Psoas muscle (tissue), 8 donors: ENCODE measurements around the gene PTTG1IP. TPM values are rescaled to one million over a fixed set of nuclear protein-coding genes. Genes with fewer than 3 reads are reported as not detected.

Experiments
- ATAC-seq, 4 donors: fragments of 200-7000 bp; cut with Tn5 transposase; one replicate each; pipeline ENCODE4 v1.9.1; 2020; ENCODE audit warnings: moderate library complexity in 3 of 4, mild to moderate bottlenecking in 2 of 4
- DNase-seq, 2 donors: peaks; one replicate each; pipeline ENCODE4 v3.0.0-alpha.2; 2020
- H3K27ac ChIP-seq: fragments of 200-600 bp; one replicate; pipeline ENCODE4 v1.8.0; 2022
- H3K27me3 ChIP-seq, 3 donors: fragments of 200-600 bp in 1 of 3; one replicate each; pipeline versions ENCODE4 v1.6.1 to v1.8.0; 2013 to 2022; ENCODE audit warnings: low read length in 2 of 3, mild to moderate bottlenecking in 2 of 3, moderate library complexity in 1 of 3; ENCODE audit not compliant: insufficient read depth in 3 of 3
- H3K36me3 ChIP-seq, 2 donors: fragments of 200-600 bp in 1 of 2; one replicate each; pipeline versions ENCODE4 v1.6.1 to v1.8.0; 2013 to 2022; ENCODE audit warnings: low read depth in 1 of 2, mild to moderate bottlenecking in 1 of 2, moderate library complexity in 1 of 2; ENCODE audit not compliant: insufficient read depth in 1 of 2
- H3K4me1 ChIP-seq: fragments of 200-600 bp; one replicate; pipeline ENCODE4 v1.8.0; 2022
- H3K4me3 ChIP-seq: fragments of 200-600 bp; one replicate; pipeline ENCODE4 v1.8.0; 2022; ENCODE audit warnings: mild to moderate bottlenecking
- H3K9me3 ChIP-seq: fragments of 200-600 bp; one replicate; pipeline ENCODE4 v1.8.0; 2022
- WGBS, 3 donors: extraction: QIAGEN DNeasy Blood & Tissue Kit; methylation state at CpG; one replicate each; pipeline versions ENCODE4 v1.1.6 to v1.1.7; 2013; 5-methylcytosine and 5-hydroxymethylcytosine counted together
- intact Hi-C, 2 donors: fragments of 100-400 bp; cut with DNase I; formaldehyde crosslinking; loops; one replicate each; pipeline versions ENCODE4 v1.11.0 to v1.14.2; 2022
- polyA plus RNA-seq, 3 donors: library from polyadenylated mRNA; stranded (reverse); fragments of 200-250 nt; gene quantifications; one replicate each; pipeline ENCODE4 v1.2.3, GENCODE V29; 2013
- total RNA-seq, 4 donors: library from RNA; stranded (reverse); fragmentation: NEBNext Ultra II Directional in 2 of 4; extraction: Animal tissue kit (Norgen Biotek cat#: 25700) in 2 of 4; gene quantifications; one replicate each; pipeline versions ENCODE4 v1.2.1 to v1.2.4, GENCODE V29; 2021 to 2023
- TF ChIP-seq, protein P1 (sequence below): fragments of 200-600 bp; IDR thresholded peaks from one replicate; pipeline ENCODE4 v1.8.0; 2022; ENCODE audit warnings: antibody characterized with exemption
- donor health status: healthy with polysubstance abuse.
- donor health status: DM: no; HTN: no; CAD: no; lungs with moderate emphysema.
- donor health status: Bipolar disorder and iron deficiency.
- donor health status: healthy.
- donor health status: DM: yes; HTN: yes; CAD: no.
- donor health status: DM: no; HTN: no; CAD: no.
- donor health status: DM: no; HTN: no; CAD: no.
- donor health status: DM: yes; HTN: yes; CAD: no.

PTTG1IP gene
- total and polyA plus RNA-seq, 7 donors: 49.6 to 108 (median 68.3) TPM

GRCh38 chr21:44905728-44906090, 32.2 kb upstream of the PTTG1IP start:
- Histone ChIP-seq H3K4me1 (peaks cover 2% of the 10 kb centered on the region), H3K36me3 (no peaks in the 10 kb centered on the region), H3K27me3 (peaks cover 0 to 4% (median 0%) of the 10 kb centered on the region in 3 donors), H3K27ac (no peak overlapping the region), H3K9me3 (no peaks in the 10 kb centered on the region), H3K4me3 (no peak overlapping the region)
- no peak for DNase-seq
- no peak for ATAC-seq
- 76 to 81% (median 78%) methylated on average over 6 to 7 of the region's 7 CpGs for WGBS, 3 donors
- intact Hi-C loops: no loop called here
- TF ChIP-seq, protein P1, sequence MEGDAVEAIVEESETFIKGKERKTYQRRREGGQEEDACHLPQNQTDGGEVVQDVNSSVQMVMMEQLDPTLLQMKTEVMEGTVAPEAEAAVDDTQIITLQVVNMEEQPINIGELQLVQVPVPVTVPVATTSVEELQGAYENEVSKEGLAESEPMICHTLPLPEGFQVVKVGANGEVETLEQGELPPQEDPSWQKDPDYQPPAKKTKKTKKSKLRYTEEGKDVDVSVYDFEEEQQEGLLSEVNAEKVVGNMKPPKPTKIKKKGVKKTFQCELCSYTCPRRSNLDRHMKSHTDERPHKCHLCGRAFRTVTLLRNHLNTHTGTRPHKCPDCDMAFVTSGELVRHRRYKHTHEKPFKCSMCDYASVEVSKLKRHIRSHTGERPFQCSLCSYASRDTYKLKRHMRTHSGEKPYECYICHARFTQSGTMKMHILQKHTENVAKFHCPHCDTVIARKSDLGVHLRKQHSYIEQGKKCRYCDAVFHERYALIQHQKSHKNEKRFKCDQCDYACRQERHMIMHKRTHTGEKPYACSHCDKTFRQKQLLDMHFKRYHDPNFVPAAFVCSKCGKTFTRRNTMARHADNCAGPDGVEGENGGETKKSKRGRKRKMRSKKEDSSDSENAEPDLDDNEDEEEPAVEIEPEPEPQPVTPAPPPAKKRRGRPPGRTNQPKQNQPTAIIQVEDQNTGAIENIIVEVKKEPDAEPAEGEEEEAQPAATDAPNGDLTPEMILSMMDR: no peak

GRCh38 chr21:44905016-44905727, 31.7 kb upstream of the PTTG1IP start:
- 84 to 88% (median 88%) methylated on average over 18 to 22 of the region's 22 CpGs for WGBS, 3 donors
- DNase-seq: peak in 1 of 2 donors; percentile 6
- TF ChIP-seq, protein P1: no peak
- no peaks in the 10 kb centered on the region for H3K36me3 ChIP-seq
- no peak overlapping the region for H3K4me3 ChIP-seq
- intact Hi-C loops: no loop called here
- H3K9me3 ChIP-seq: no peaks in the 10 kb centered on the region
- ATAC-seq: no peak
- no peak overlapping the region for H3K27ac ChIP-seq
- peaks cover 0 to 4% (median 0%) of the 10 kb centered on the region in 3 donors for H3K27me3 ChIP-seq
- no peaks in the 10 kb centered on the region for H3K4me1 ChIP-seq

GRCh38 chr21:44904141-44904923, 30.8 kb upstream of the PTTG1IP start:
- TF ChIP-seq, protein P1: no peak
- Histone ChIP-seq H3K27ac (no peak overlapping the region), H3K9me3 (no peaks in the 10 kb centered on the region), H3K4me3 (no peak overlapping the region), H3K36me3 (no peaks in the 10 kb centered on the region), H3K27me3 (peaks cover 0 to 4% (median 0%) of the 10 kb centered on the region in 3 donors), H3K4me1 (no peaks in the 10 kb centered on the region)
- ATAC-seq (no peak), DNase-seq (no peak)
- intact Hi-C loops: no loop called here
- WGBS, 3 donors: 93 to 96% (median 94%) methylated on average over 14 of the region's 14 CpGs

GRCh38 chr21:44903689-44904088, 30.2 kb upstream of the PTTG1IP start:
- TF ChIP-seq, protein P1: no peak
- H3K4me1 ChIP-seq: no peaks in the 10 kb centered on the region
- WGBS, 3 donors: 86 to 90% (median 90%) methylated on average over 22 of the region's 22 CpGs
- DNase-seq (peak in 1 of 2 donors; percentile 10), ATAC-seq (no peak)
- H3K27ac ChIP-seq: no peak overlapping the region
- no peaks in the 10 kb centered on the region for H3K36me3 ChIP-seq
- H3K9me3 ChIP-seq: no peaks in the 10 kb centered on the region
- H3K27me3 ChIP-seq: peaks cover 0 to 11% (median 0%) of the 10 kb centered on the region in 3 donors
- intact Hi-C loops: no loop called here
- H3K4me3 ChIP-seq: no peak overlapping the region
